WTC11 (cell line): Measurements from ENCODE around the gene ASIC2. TPM values are rescaled to one million over a fixed set of nuclear protein-coding genes. Genes with fewer than 3 reads are reported as not detected.

Experiments
- ATAC-seq: fragments of 200-7000 bp; cut with Tn5 transposase; 2 replicates; pipeline ENCODE4 v1.10.0; 2021; ENCODE audit warnings: mild to moderate bottlenecking, moderate library complexity
- CTCF ChIA-PET: fragments of 300-600 bp; sonication (Branson Sonifier 250); formaldehyde crosslinking; loops from one replicate; lab custom pipeline; 2021; ENCODE audit warnings: antibody characterized with exemption; lab: Charles Lee
- POLR2A ChIA-PET: fragments of 350-600 bp; sonication (Branson Sonifier 250); formaldehyde crosslinking; loops from one replicate; lab custom pipeline; 2021; ENCODE audit warnings: antibody characterized with exemption; lab: Charles Lee
- DNase-seq: peaks from one replicate; pipeline ENCODE4 v3.0.0; 2021; ENCODE audit warnings: low spot score
- H3K27ac Mint-ChIP-seq: 2 replicates; pipeline ENCODE4 v1.8.0; 2021; ENCODE audit warnings: mixed read lengths
- H3K27me3 Mint-ChIP-seq: 2 replicates; pipeline ENCODE4 v1.8.0; 2021; ENCODE audit warnings: low read depth, mild to moderate bottlenecking, moderate library complexity, mixed read lengths
- H3K36me3 Mint-ChIP-seq: 2 replicates; pipeline ENCODE4 v1.8.0; 2021; ENCODE audit warnings: mixed read lengths
- H3K4me1 Mint-ChIP-seq: 2 replicates; pipeline ENCODE4 v1.8.0; 2022; ENCODE audit warnings: mixed read lengths
- H3K4me3 Mint-ChIP-seq: 2 replicates; pipeline ENCODE4 v1.8.0; 2021; ENCODE audit warnings: mild to moderate bottlenecking, moderate library complexity, mixed read lengths
- H3K9me3 Mint-ChIP-seq: 2 replicates; pipeline ENCODE4 v1.8.0; 2021; ENCODE audit warnings: mixed read lengths
- ARID4B ChIP-seq: sonication (generic); formaldehyde crosslinking; IDR thresholded peaks from 2 replicates; pipeline ENCODE4 v1.8.0; 2023; ENCODE audit warnings: missing genetic modification reagents, mild to moderate bottlenecking, borderline replicate concordance
- ATF2 ChIP-seq: sonication (generic); formaldehyde crosslinking; IDR thresholded peaks from 2 replicates; pipeline ENCODE4 v1.8.1; 2022; ENCODE audit warnings: low read depth, missing genetic modification reagents, borderline replicate concordance
- ATF6 ChIP-seq: sonication (generic); formaldehyde crosslinking; IDR thresholded peaks from 2 replicates; pipeline ENCODE4 v1.8.1; 2023; ENCODE audit warnings: mild to moderate bottlenecking, missing genetic modification reagents
- CBFB ChIP-seq: sonication (generic); formaldehyde crosslinking; IDR thresholded peaks from 2 replicates; pipeline ENCODE4 v1.8.1; 2022; ENCODE audit warnings: mild to moderate bottlenecking, low read depth, missing genetic modification reagents
- CDX4 ChIP-seq: fragments of 250-450 bp; sonication (Bioruptor Pico); IDR thresholded peaks from 2 replicates; pipeline ENCODE4 v1.9.0; 2021; ENCODE audit warnings: moderate library complexity, mild to moderate bottlenecking, inconsistent platforms, borderline replicate concordance
- CREB1 ChIP-seq: sonication (generic); formaldehyde crosslinking; IDR thresholded peaks from 2 replicates; pipeline ENCODE4 v1.8.0; 2023; ENCODE audit warnings: mild to moderate bottlenecking, missing genetic modification reagents
- FOXJ3 ChIP-seq: sonication (generic); formaldehyde crosslinking; IDR thresholded peaks from 2 replicates; pipeline ENCODE4 v1.9.0; 2021; ENCODE audit warnings: missing genetic modification reagents, mild to moderate bottlenecking, borderline replicate concordance
- FOXP1 ChIP-seq: sonication (generic); formaldehyde crosslinking; IDR thresholded peaks from 2 replicates; pipeline ENCODE4 v1.8.0; 2022; ENCODE audit warnings: missing genetic modification reagents, mild to moderate bottlenecking, moderate library complexity, borderline replicate concordance
- FOXP4 ChIP-seq: sonication (generic); formaldehyde crosslinking; IDR thresholded peaks from 2 replicates; pipeline ENCODE4 v1.8.0; 2022; ENCODE audit warnings: mild to moderate bottlenecking, missing genetic modification reagents
- GRHL2 ChIP-seq: fragments of 250-450 bp; sonication (Bioruptor Pico); IDR thresholded peaks from 2 replicates; pipeline ENCODE4 v1.8.0; 2022; ENCODE audit warnings: mild to moderate bottlenecking, moderate library complexity; ENCODE audit not compliant: insufficient replicate concordance, severe bottlenecking
- GTF2I ChIP-seq: fragments of 250-450 bp; sonication (Bioruptor Pico); conservative IDR thresholded peaks from 2 replicates; pipeline ENCODE4 v1.4.0; 2021; ENCODE audit warnings: mild to moderate bottlenecking
- HMGA2 ChIP-seq: fragments of 250-450 bp; sonication (Bioruptor Pico); IDR thresholded peaks from 2 replicates; pipeline ENCODE4 v1.4.0; 2021; ENCODE audit warnings: mild to moderate bottlenecking, moderate library complexity
- MAX ChIP-seq: sonication (generic); formaldehyde crosslinking; IDR thresholded peaks from 2 replicates; pipeline ENCODE4 v1.8.0; 2022; ENCODE audit warnings: mild to moderate bottlenecking, missing genetic modification reagents
- NFE2L1 ChIP-seq: sonication (generic); formaldehyde crosslinking; IDR thresholded peaks from 2 replicates; pipeline ENCODE4 v1.8.1; 2023; ENCODE audit warnings: missing genetic modification reagents
- RELA ChIP-seq: sonication (generic); formaldehyde crosslinking; IDR thresholded peaks from 2 replicates; pipeline ENCODE4 v1.8.1; 2022; ENCODE audit warnings: missing genetic modification reagents, mild to moderate bottlenecking, borderline replicate concordance
- SMAD4 ChIP-seq: sonication (generic); formaldehyde crosslinking; IDR thresholded peaks from 2 replicates; pipeline ENCODE4 v1.8.0; 2022; ENCODE audit warnings: mild to moderate bottlenecking, missing genetic modification reagents
- SOX15 ChIP-seq: fragments of 250-450 bp; sonication (Bioruptor Pico); IDR thresholded peaks from 2 replicates; pipeline ENCODE4 v1.9.0; 2021; ENCODE audit warnings: mild to moderate bottlenecking
- TEAD4 ChIP-seq: sonication (generic); formaldehyde crosslinking; IDR thresholded peaks from 2 replicates; pipeline ENCODE4 v1.8.0; 2022; ENCODE audit warnings: mild to moderate bottlenecking, missing genetic modification reagents
- ZNF416 ChIP-seq: fragments of 250-450 bp; sonication (Bioruptor Pico); IDR thresholded peaks from 2 replicates; pipeline ENCODE4 v1.9.0; 2021; ENCODE audit warnings: mild to moderate bottlenecking, inconsistent platforms
- ZNF423 ChIP-seq: fragments of 250-450 bp; sonication (Bioruptor Pico); IDR thresholded peaks from 2 replicates; pipeline ENCODE4 v2.1.2; 2022; ENCODE audit warnings: mild to moderate bottlenecking, moderate library complexity
- total RNA-seq: library from RNA; stranded (reverse); gene quantifications from 3 replicates; pipeline ENCODE4 v1.2.3, GENCODE V29; 2021

Gene ASIC2
- total RNA-seq, 1 experiment from 2014 or later = 2.7 TPM

GRCh38 chr17:32980230-32980629 lies 312.9 kb downstream of the ASIC2 start:
- Mint-ChIP-seq H3K9me3 (peaks cover 59% of the 10 kb centered on the region), H3K4me1 (no peaks in the 10 kb centered on the region), H3K4me3 (no peak overlapping the region), H3K36me3 (peaks cover 21% of the 10 kb centered on the region), H3K27ac (no peak overlapping the region), H3K27me3 (peaks cover 35% of the 10 kb centered on the region)
- DNase-seq = no peak
- ATAC-seq = no peak
- ChIA-PET POLR2A (no interaction called here), CTCF (no interaction called here)
- no peak for TF ChIP-seq FOXP4 (CRISPR knock-in tag)
- no peak for TF ChIP-seq MAX (CRISPR knock-in tag)
- no peak for TF ChIP-seq ATF6 (CRISPR knock-in tag)
- TF ChIP-seq CDX4 (CRISPR knock-in tag) = no peak
- TF ChIP-seq GRHL2 (CRISPR knock-in tag) = no peak
- no peak for TF ChIP-seq ARID4B
- no peak for TF ChIP-seq FOXP1
- no peak for TF ChIP-seq FOXJ3 (CRISPR knock-in tag)
- TF ChIP-seq SMAD4 (CRISPR knock-in tag) = no peak
- no peak for TF ChIP-seq SOX15 (CRISPR knock-in tag)
- no peak for TF ChIP-seq CBFB
- TF ChIP-seq HMGA2 (CRISPR knock-in tag) = no peak
- TF ChIP-seq ZNF416 (CRISPR knock-in tag) = no peak
- TF ChIP-seq TEAD4 (CRISPR knock-in tag) = no peak
- no peak for TF ChIP-seq ATF2 (CRISPR knock-in tag)
- TF ChIP-seq GTF2I (CRISPR knock-in tag) = no peak
- no peak for TF ChIP-seq NFE2L1 (CRISPR knock-in tag)
- TF ChIP-seq RELA (CRISPR knock-in tag) = no peak
- TF ChIP-seq CREB1 (CRISPR knock-in tag) = no peak
- no peak for TF ChIP-seq ZNF423
